ENCODE data around the gene KRTAP5-4. TPM values are rescaled to one million over a fixed set of nuclear protein-coding genes. Genes with fewer than 3 reads are reported as not detected.

Gene KRTAP5-4, protein sequence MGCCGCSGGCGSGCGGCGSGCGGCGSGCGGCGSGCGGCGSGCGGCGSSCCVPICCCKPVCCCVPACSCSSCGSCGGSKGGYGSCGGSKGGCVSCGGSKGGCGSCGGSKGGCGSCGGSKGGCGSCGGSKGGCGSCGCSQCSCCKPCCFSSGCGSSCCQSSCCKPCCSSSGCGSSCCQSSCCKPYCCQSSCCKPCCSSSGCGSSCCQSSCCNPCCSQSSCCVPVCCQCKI
- total RNA-seq = not detected in 2 replicates

DNA sequence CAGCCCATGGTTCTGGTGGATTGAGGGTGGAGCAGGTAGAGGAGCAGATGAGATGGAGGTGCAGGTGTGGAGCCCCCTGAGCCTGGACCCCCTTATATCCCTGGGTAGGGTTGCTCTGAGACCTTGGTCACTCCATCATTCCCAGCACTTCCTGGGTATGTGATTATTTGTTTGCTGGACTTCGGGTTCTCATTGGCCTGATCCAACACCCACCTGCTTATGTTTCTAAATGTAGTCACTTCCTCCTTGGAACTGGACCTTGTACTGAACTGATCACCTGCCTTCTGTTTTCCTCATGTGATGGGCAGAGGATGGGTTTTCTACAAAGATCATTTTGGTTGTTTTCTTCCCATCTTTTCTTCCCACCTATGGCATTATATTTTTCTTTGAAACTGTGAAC, at the start of gene KRTAP5-4:
Gene KRTAP5-4 (minus strand): TSS at position 53 of the 400 bp plus-strand sequence. CDS start 45 bp downstream, at position 8.

GRCh38 chr11:1629326-1630185, 7.6 kb upstream of the KRTAP5-4 start, which contains the start of gene KRTAP5-5:
Gene KRTAP5-5, plus strand, starts transcription at chr11:1629775. Its CDS starts 66 bp downstream, at chr11:1629841.

GRCh38 chr11:1608363-1608762, 13.6 kb downstream of the KRTAP5-4 start, which contains the start of gene KRTAP5-3:
Gene KRTAP5-3, minus strand, starts transcription at chr11:1608463. Its CDS starts 78 bp downstream, at chr11:1608385.

DNA sequence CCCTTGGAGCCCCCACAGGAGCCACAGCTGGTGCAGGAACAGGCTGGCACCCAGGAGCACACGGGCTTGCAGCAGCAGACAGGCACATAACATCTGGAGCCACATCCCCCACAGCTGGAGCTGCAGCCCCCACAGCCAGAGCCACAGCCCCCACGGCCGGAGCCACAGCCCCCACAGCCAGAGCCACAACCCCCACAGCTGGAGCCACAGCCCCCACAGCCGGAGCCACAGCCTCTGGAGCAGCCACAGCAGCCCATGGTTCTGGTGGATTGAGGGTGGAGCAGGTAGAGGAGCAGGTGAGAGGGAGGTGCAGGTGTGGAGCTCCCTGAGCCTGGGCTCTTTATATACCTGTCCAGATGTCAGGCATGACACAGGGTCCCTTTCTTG, 24.0 kb downstream of the KRTAP5-4 start, which contains the start of gene KRTAP5-2:
Gene KRTAP5-2 (minus strand): TSS at position 301 of the 387 bp plus-strand sequence. CDS start 44 bp downstream, at position 257.

DNA sequence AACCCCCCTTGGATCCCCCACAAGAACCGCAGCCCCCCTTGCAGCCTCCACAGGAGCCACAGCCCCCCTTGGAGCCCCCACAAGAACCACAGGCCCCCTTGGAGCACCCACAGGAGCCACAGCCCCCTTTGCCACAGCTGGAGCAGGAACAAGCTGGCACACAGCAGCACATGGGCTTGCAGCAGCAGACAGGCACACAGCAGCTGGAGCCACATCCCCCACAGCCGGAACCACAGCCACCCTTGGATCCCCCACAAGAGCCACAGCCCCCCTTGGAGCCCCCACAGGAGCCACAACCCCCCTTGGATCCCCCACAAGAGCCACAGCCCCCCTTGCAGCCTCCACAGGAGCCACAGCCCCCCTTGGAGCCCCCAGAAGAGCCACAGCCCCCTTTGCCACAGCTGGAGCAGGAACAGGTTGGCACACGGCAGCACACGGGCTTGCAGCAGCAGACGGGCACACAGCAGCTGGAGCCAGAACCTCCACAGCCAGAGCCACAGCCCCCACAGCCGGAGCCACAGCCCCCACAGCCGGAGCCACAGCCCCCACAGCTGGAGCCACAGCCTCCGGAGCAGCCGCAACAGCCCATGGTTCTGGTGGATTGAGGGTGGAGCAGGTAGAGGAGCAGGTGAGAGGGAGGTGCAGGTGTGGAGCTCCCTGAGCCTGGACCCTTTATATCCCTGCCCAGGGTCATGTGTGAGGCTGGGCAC, 37.1 kb downstream of the KRTAP5-4 start, which contains the start of gene KRTAP5-1:
Gene KRTAP5-1 (minus strand): TSS at position 623 of the 710 bp plus-strand sequence. CDS start 34 bp downstream, at position 589.

DNA sequence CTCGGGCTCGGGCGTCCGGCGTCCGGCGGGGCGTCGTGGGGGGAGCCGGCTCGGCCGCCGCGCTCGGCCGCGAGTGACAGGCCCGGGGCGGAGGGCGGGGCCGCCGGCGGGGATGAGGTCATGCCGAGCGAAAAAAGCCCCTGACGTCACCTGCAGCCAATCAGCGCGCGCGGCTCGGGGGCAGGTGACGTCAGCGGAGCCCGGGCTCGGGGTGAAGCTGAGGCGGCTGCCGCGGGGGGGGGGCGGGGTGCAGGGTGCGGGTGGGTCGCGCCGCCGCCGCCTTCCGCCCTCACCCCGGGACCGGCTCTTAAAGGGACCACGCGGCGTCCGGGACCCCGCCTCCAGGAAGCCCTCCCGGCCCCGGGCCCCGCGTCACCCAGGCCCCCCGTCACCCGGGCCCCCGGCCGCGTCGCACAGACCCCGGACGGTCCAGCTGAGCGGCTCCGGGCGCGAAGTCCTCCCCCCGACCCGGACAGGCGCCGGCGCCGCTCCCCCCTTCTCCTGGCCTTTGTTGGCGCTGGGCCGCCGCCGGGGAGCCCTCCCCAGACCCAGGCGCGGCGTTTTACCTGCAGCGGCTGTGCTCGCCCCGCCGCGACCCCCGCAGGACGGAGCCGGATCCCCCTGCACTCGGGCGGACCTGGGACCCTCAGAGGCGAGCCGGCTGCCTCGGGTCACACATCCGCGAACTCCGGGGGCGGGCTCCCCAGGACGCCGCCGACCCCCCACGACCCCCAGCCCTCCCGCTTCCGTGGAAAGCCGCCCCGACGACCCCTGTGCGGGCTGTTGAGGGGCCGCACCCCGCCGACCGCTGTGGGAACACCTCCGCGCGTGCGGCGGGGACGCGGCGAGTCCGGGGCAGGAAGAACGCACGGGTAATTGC, 49.5 kb downstream of the KRTAP5-4 start, which contains the start of gene DUSP8:
Gene DUSP8 (minus strand): TSS at position 75 of the 880 bp plus-strand sequence. CDS start 6,445 bp downstream, outside the sequence.

Other genes starting within 250 kb of the KRTAP5-4 start
- gene BRSK2, start 232.2 kb downstream of the KRTAP5-4 start, total RNA-seq = under 0.01 TPM in 1 of 2 replicates, not detected in the other
- 32.4 and 34.5 TPM in 2 replicates for gene MOB2, start 135.4 kb downstream of the KRTAP5-4 start, total RNA-seq
- gene DUSP8, start 49.9 kb downstream of the KRTAP5-4 start, total RNA-seq = 0.21 and 0.96 TPM in 2 replicates
- gene KRTAP5-1, start 36.9 kb downstream of the KRTAP5-4 start, total RNA-seq = not detected in 2 replicates
- not detected in 2 replicates for gene KRTAP5-2, start 23.8 kb downstream of the KRTAP5-4 start, total RNA-seq
- not detected in 2 replicates for gene KRTAP5-3, start 13.7 kb downstream of the KRTAP5-4 start, total RNA-seq
- gene KRTAP5-5, start 7.6 kb upstream of the KRTAP5-4 start, total RNA-seq = not detected in 2 replicates
- not detected in 2 replicates for gene KRTAP5-6, start 75.1 kb upstream of the KRTAP5-4 start, total RNA-seq
- gene IFITM10, start 128.5 kb upstream of the KRTAP5-4 start, total RNA-seq = 1.2 and 1.9 TPM in 2 replicates
- gene CTSD, start 141.8 kb upstream of the KRTAP5-4 start, total RNA-seq = 288 and 574 TPM in 2 replicates
- gene SYT8, start 212.9 kb upstream of the KRTAP5-4 start, total RNA-seq = 1.9 and 2.8 TPM in 2 replicates
- not detected in 2 replicates for gene TNNI2, start 216.8 kb upstream of the KRTAP5-4 start, total RNA-seq
- not detected in 2 replicates for gene LSP1, start 230.9 kb upstream of the KRTAP5-4 start, total RNA-seq

Measured in tracheal epithelial cell (primary cell).